ENCODE data around the gene DIS3L2.
"Not testable (repeated sequence)": the region's sequence is repeated elsewhere in the genome, so short reads cannot be mapped to it uniquely, and the experiment has no call there.

Gene DIS3L2

DNA sequence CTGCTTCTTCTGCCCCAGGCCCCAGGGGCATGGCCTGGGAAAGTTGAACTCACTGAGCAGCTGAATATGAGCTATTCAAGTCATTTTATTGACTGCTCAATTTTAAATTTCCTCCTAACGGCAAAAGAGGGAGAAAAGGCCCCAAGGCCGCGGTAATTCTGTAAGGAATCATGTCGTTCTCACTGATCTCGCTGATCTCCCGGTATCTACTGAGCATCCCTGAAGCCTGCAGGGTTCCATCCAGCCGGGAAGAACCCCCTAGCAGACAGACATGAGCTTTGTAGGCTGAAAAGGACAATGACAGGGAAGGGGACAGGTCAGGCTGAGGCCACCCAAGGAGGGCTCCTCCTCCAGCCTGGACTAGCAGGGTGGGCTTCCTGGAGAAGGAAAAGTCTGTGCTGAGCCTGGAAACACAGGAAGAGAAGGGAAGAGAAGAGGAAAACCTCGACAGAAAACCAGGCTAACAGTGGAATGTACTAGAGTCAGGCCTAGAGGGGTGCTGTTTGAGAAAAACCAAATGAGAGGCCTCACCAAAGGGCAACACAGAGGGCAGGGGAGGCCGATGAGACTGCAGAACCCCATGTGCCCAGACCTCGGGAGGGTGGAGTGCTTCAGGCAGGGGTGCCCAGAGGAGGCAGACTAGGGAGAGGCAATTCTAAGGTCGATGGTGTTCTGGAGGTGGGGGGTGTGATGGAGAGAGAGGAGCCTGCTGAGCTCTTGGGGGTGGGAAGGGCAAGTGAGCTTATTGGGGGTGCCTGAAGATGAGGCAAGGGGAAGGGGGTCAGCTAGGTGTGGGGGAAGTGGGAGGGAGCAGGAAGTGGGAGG lies 32.4 kb upstream of the DIS3L2 start:
- no peak for DNase-seq

DNA sequence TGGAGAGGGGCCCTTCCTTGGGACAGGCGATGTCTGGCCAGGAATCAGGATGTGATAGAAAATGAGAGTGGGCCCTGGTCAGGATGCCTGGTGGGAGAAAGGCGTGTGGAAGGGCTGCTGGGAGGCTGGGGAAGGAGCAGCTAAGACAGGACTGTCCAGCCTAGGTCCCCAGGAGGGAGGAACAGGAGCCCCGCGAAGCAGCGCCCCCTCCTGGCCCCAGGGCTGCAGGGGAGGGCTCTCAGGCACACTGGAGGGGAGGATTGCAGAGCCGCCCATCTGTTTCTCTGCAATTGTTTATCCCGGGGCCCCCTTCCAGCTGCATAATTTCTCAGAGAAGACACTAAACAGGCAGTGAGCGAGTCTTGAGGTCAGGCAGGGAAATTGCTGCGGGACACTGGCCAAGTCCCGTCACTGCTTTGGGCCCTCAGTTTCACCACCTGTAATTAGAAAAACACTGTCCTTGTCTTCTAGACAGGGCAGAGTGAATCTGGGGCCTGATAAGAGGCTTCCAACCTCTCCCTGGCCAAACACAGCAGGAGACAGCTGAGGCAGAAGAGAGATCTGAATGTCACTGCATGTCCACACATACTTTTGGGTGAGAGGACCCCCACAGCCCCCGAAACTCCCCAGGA lies 31.4 kb upstream of the DIS3L2 start:
- DNase-seq, result no peak

DNA sequence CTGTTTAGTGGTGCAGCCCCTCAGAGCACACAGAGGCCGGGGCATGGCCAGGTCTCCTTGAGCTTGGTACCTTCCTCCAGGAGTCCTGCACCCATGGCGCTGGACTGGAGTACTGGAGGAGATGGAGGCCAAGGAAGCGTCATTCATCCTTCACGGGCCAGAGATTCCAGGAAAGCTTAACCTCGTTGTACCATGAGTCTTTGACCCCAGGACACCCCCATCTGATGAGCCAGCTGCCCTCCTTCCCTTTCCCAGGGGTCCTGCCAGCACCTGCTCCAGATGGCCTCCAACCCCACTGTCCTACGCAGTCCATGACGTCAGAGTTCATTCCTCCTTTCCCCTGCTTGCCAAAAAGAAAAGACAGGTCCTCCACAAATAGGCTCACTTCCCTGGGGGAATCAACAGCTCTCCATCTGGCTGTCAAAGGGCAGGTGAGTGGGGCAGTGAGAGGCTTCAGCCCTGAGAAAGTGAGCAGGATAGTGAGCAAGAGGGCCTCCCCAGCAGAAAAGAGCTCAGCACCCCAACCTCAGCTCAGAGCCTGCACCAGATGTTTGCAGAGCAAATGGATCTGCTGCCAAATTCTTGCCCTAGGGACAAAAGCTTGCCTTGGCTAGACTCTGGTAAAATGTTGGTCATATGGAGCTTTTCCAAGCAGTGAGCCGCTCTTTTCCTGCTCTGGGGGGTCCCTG lies 30.8 kb upstream of the DIS3L2 start:
- no peak for DNase-seq

- DNase-seq, result no peak
Observed at GRCh38 chr2:231931481-231931915, 30.0 kb upstream of the DIS3L2 start.

DNA sequence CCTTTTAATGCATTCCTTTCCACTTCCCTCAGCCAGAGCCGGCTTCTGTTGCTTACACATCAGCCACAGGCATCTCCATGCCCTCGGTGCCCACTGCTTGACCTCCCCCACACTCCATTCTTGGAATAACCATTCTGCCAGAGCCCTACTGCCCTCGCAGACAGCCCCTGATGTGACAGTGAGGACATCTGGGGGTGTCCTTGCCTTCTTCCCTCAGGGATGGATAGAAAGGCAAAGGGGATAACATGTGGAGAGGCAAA lies 28.9 kb upstream of the DIS3L2 start:
- no peak for DNase-seq

- DNase-seq, result no peak
Observed at GRCh38 chr2:231932985-231933915, 28.3 kb upstream of the DIS3L2 start.

- no peak for DNase-seq
Observed at GRCh38 chr2:231933916-231934401, 27.6 kb upstream of the DIS3L2 start.

DNA sequence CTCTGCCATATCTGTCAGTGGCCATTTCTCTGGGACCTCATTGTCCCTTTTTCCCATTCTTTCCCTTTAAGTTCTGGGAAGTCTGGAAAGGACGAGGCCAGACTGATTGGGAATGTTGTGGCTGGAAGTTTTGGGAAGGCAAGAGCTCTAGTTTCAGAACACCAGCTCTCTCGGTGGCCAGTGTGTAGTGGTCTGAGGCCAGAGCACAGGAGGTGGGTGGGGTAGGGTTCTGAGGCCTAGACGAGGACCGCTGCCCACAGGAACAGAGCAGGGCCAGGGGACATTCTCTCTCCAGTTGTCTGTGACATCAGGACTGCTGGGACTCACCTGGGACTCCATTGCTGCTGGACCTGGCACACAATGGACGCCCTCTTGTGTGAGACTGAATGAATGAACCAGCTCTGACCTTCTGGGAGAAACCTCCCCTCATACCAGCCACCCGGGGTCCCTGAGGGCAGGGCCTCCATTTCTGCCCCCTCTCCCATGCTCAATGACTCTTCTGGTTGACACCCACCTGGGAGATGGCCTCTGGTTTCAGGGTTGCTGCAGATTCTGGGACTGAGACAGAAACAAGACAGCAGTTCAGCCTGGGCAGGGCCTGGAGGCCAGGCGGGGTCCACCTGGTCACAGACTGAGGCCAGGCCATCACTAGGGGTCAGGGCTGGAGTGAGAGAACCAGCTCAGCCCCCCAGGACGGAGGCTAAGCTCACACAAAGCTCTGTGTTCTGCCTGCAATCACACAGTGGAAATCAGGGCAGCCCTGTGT lies 26.9 kb upstream of the DIS3L2 start:
- no peak for DNase-seq

DNA sequence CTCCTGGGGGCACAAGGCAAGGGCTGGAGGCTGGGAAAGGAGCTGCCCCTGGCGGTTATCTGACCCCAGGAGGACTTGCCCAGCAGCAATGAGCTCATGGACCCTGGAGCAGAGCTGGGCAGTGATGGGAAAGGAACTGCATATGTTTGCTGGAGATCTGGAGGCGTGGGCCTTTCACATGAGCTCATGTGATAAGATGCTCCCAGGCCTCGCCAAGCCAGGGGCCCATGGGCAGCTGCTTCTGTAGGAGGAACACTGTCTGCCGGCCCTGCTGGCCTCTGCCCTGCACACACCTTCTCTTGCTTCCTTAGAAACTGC lies 26.3 kb upstream of the DIS3L2 start:
- DNase-seq, result no peak

DNA sequence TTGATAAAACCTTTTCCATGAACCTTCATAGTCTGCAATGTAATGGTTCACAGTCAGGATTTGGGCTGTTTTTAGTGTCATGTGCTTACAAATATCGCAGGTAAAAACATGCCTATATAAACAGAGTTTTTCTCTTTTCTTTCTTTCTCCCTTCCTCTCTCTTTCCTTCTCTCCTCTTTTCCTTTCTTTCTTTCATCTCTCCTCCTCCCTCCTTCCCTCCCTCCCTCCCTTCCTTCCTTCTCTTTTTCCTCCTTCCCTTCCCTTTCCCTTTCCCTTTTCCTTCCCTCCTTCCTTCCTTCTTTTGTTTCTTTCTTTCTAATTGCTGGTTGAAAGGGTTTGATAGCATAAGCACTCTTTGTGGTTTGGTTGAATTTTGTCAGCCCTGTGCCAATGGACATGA lies 25.7 kb upstream of the DIS3L2 start:
- no peak for DNase-seq

DNA sequence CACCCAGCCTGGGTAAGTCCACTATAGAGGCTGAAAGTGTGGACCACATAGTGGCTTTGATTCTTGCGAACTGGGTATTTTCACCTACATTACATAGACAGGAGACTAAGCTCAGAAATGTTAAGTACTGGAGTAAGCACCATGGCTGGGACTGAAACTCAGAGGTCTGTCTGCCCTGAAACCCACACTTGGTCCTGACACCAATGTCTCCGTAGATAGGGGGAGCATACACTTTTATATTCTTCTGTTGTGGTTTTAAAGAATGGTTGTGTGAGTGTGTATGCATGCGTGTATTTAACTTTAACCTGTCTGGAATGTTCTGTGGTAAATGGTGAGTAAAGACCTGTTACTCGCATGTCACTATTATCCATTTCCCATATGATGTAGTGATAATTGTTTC lies 25.0 kb upstream of the DIS3L2 start:
- no peak for DNase-seq

GRCh38 chr2:231937057-231937456 lies 24.5 kb upstream of the DIS3L2 start:
- no peak for DNase-seq

DNA sequence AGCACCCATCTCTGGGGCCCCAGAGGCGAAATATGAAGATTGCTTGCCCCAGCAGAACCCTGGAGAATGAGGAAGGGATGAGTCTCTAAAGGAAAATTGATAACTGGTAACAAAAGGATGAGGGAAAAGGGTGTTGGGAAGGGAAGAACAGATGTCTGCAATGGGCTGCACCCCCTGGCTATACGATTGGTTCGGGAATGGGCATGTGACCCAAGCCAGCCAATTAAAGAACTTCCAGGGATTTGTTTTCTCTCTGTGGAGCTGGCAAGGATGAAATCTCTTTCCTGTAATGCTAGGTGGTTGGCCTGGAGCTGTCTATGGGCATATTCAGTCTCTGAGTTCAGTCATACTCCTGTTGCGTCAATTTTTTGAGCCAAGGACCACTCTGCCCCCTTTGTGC lies 22.5 kb upstream of the DIS3L2 start:
- DNase-seq, result no peak

- no peak for DNase-seq
Observed at GRCh38 chr2:231940795-231941194, 20.7 kb upstream of the DIS3L2 start.

- no peak for DNase-seq
Observed at GRCh38 chr2:231941673-231942072, 19.8 kb upstream of the DIS3L2 start.

DNA sequence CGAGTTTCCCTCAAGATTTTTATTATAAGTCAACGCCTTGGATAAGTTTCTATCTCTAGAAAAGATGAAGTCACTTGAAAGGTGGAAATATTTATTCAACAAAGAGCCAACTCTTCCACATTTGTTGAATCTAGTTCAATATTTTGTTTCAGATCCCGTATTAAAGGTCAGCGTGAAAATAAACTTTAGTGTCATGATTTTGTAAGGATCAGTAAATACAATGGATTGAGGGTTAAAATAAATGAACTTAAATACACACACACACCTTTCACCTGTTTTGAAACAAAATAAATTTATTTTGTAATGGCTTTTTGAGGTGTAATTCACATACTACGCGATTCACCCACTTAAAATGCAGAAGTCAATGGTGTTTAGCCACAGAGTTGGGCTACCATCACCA lies 19.3 kb upstream of the DIS3L2 start:
- no peak for DNase-seq

DNA sequence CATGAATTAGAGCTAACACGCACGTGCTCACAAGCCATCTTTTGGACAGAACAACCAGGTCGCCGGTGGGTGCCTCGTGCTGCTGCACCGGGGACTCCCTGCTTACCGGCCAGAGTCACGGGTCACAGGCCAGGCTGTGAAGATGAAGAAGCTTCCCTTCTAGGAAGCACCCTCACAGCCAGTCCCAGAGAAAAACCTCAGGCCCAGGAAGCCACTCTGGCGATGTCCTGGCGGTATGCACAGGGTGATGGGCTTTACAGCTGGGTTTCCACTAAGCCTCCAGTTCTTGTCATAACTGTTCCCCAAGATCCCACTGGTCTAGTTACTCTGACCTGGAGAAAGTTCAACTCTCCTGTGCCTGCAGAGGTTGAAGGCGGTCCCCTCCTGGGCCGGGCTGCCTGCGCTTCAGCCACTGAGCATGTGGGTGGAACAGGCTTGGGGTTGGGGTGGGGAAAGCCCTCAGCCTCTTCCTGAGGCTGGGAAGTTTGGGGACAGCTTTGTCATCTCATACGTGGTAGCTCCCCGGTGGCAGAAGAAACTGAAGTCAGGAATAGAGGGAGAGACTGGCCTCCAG lies 15.2 kb upstream of the DIS3L2 start:
- no peak for DNase-seq

- DNase-seq, result not testable (repeated sequence)
Observed at GRCh38 chr2:231947112-231947511, 14.4 kb upstream of the DIS3L2 start.

DNA sequence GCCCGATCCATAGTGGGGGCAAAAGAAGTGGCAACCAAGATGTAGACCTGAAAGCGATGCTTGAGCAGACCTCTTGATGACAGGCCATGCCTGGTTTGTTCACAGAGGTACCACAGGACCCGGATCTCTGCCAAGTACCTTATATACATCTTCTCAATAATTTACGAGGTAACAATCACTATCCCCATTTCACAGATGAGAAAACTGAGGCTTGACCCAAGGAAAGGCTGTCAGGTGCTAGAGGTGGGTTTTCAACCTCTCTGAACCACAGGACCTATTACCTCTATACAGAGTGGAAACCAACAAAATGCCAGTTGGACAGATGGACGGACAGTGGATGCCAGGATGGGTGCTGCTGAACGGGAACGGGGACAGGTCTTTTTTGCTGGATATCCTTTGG lies 13.8 kb upstream of the DIS3L2 start:
- no peak for DNase-seq

DNA sequence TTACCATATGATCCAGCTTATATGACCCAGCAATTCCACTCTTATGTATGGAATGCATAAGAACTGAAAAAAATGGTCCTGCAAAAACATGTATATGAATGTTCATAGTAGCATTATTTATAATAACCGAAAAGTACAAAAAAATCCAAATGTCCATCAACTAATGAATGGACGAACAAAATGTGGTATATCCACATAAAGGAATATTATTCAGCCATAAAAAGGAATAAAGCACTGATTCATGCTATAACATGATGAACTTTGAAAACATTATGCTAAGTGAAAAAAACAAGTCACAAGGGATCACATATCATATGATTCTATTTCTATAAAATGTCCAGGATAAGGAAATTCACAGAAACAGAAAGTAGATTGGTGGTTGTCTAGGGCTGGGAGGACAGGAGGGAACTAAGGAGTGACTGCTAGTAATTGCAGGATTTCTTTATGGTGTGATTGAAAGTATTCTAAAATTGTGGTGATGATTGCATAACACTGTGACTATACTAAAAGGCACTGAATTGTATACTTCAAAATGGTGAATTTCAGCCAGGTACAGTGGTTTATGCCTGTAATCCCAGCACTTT lies 10.0 kb upstream of the DIS3L2 start:
- no peak for DNase-seq

DNA sequence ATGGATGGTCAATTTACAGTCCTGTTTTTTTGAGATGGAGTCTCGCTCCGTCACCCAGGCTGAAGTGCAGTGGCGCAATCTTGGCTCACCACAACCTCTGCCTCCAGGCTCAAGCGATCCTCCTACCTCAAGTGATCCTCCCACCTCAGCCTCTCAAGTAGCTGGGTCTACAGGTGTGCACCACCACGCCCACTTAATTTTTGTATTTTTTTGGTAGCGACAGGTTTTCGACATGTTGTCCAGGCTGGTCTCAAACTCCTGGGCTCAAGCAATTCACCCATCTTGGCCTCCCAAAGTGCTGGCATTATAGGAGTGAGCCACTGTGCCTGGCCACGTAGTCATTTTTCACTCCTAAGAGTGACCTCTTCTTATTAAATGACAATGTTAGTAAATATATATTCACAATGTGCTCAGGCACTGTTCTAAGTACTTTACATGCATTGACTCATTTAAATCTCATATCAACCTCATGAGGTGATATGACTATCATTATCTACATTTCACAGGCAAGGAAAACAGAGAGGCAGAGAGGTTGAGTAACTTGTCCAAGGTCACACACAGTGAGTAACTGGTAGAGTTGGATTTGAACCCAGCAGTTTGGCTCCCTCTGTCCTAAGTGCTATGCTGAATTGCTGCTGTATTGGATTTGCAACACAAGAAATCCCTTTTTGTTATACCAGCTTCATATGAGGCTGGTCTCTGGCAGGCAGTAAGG lies 5.6 kb upstream of the DIS3L2 start:
- no peak for DNase-seq
